ENCODE data around the gene POMP. TPM values are rescaled to one million over a fixed set of nuclear protein-coding genes. Genes with fewer than 3 reads are reported as not detected.

Gene POMP
- total and polyA plus RNA-seq, 12 donors, result 40.1 to 187 (median 65.3) TPM

DNA sequence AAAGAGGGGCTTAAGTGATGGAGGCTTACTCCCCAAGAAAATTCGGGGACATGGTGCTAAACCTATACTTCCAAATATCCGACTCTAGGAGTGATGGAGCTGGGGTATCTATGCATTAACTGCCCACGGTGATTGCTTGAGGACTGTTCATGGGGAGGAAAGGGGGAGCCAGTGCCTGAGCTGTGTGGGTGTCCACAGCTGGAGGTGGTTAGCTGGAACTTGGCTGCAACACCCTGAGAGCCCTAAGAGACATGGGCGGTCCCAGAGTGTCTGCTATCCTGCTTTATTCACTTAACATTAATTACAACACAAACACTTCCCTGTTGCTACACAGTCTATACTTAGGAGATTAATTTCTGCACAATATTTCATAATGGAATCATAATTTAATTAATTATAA, 28.1 kb upstream of the POMP start:
- no peak overlapping the region for H3K27ac ChIP-seq
- no peaks in the 10 kb centered on the region for H3K27me3 ChIP-seq
- no peaks in the 10 kb centered on the region for H3K9me3 ChIP-seq (replicated peaks in 1 of 3)
- 80 to 89% (median 88%) methylated on average over 4 of the region's 4 CpGs for WGBS, 4 donors
- TF ChIP-seq POLR2A (IDR thresholded peaks at IDR 0.05), result no peak
- H3K4me1 ChIP-seq (replicated peaks in 1 of 2), result no peaks in the 10 kb centered on the region
- DNase-seq, result no peak
- H3K4me3 ChIP-seq, result no peak overlapping the region
- intact Hi-C loops (cut with DNase I), result loop anchor here (10.0 kb wide), 2 partner anchors 306 to 496 kb away; partner anchors contain the start of gene PAN3 (in 1 of the 2)
- no peaks in the 10 kb centered on the region for H3K36me3 ChIP-seq (replicated peaks in 1 of 2)

- Histone ChIP-seq H3K9me3 (replicated peaks in 1 of 3) (no peaks in the 10 kb centered on the region), H3K27ac (no peak overlapping the region), H3K4me3 (no peak overlapping the region), H3K27me3 (no peaks in the 10 kb centered on the region), H3K36me3 (replicated peaks in 1 of 2) (no peaks in the 10 kb centered on the region), H3K4me1 (replicated peaks in 1 of 2) (no peaks in the 10 kb centered on the region)
- no peak for TF ChIP-seq POLR2A (IDR thresholded peaks at IDR 0.05)
- TF ChIP-seq CTCF (IDR thresholded peaks at IDR 0.05), result no peak
- DNase-seq, result no peak
- intact Hi-C loops (cut with DNase I), result loop anchor here (10.0 kb wide), 2 partner anchors 307 to 497 kb away; partner anchors contain the start of gene PAN3 (in 1 of the 2)
- 81 to 96% (median 90%) methylated on average over 1 of the region's 1 CpG for WGBS, 4 donors
These were observed 27.1 kb upstream of the POMP start for GRCh38 chr13:28631801-28632200.

DNA sequence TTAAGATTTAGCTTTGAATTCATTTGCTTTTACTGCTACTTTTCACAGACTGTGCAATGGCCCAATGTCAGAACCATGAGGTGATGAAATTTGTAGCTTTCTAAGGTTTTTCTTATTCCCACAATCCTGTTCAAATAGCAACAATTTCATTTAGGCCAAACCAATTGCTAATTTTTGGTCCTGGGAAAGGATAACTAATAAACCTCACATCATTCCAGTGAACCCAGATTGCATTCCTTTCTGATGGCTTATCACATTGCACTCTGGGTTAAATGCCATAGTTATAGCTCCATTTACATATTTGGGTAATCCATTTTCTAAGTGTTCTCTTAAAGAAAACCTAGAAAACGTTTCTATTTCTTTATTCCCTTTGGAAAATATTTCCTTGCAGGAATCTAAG, 22.9 kb upstream of the POMP start:
- Histone ChIP-seq H3K4me1 (replicated peaks in 1 of 2) (peaks cover 3 to 14% of the 10 kb centered on the region in 2 donors), H3K27me3 (no peaks in the 10 kb centered on the region), H3K36me3 (replicated peaks in 1 of 2) (no peaks in the 10 kb centered on the region), H3K4me3 (no peak overlapping the region), H3K9me3 (replicated peaks in 1 of 3) (no peaks in the 10 kb centered on the region), H3K27ac (no peak overlapping the region)
- WGBS, 4 donors, result 9 to 33% (median 12%) methylated on average over 1 of the region's 1 CpG
- DNase-seq, result no peak
- TF ChIP-seq CTCF (IDR thresholded peaks at IDR 0.05) (no peak), POLR2A (IDR thresholded peaks at IDR 0.05) (no peak)
- intact Hi-C loops (cut with DNase I), result loop anchor here (10.0 kb wide), 2 partner anchors 311 to 501 kb away; partner anchors contain the start of gene PAN3 (in 1 of the 2)

GRCh38 chr13:28636677-28637317, 22.1 kb upstream of the POMP start:
- intact Hi-C loops (cut with DNase I), result loop anchor here (10.0 kb wide), 2 partner anchors 312 to 502 kb away; partner anchors contain the start of gene PAN3 (in 1 of the 2)
- H3K9me3 ChIP-seq (replicated peaks in 1 of 3), result no peaks in the 10 kb centered on the region
- H3K4me1 ChIP-seq (replicated peaks in 1 of 2), result peaks cover 9 to 20% of the 10 kb centered on the region in 2 donors
- no peaks in the 10 kb centered on the region for H3K36me3 ChIP-seq (replicated peaks in 1 of 2)
- H3K4me3 ChIP-seq, result no peak overlapping the region
- no peaks in the 10 kb centered on the region for H3K27me3 ChIP-seq
- no peak for TF ChIP-seq POLR2A (IDR thresholded peaks at IDR 0.05)
- TF ChIP-seq CTCF (IDR thresholded peaks at IDR 0.05), result peak; percentile 71 to 87 (median 82)
- WGBS, 4 donors, result 28 to 36% (median 31%) methylated on average over 10 of the region's 10 CpGs
- no peak overlapping the region for H3K27ac ChIP-seq
- DNase-seq, result peak; percentile 45 to 80 (median 62)

Measured in adrenal gland (tissue), 12 donors.